NCI-H748 (cell line): Measurements from ENCODE around the gene LSAMP.

ENCODE experiments used
- DNase-seq: peaks from one replicate; lab custom pipeline; 2025; ENCODE audit not compliant: unreplicated experiment; lab: John Stamatoyannopoulos, UW

LSAMP gene

GRCh38 chr3:115982629-115983028 lies 462.7 kb downstream of the LSAMP start:
- DNase-seq: no peak

GRCh38 chr3:115982108-115982507 lies 463.2 kb downstream of the LSAMP start:
- DNase-seq: no peak

GRCh38 chr3:115980709-115981108 lies 464.6 kb downstream of the LSAMP start:
- no peak for DNase-seq

- DNase-seq: no peak
Observed at GRCh38 chr3:115977866-115978265, 467.4 kb downstream of the LSAMP start.

GRCh38 chr3:115975796-115976195 lies 469.5 kb downstream of the LSAMP start:
- DNase-seq: no peak

- DNase-seq: peak; percentile 10
Observed at GRCh38 chr3:115975353-115975752, 469.9 kb downstream of the LSAMP start.

GRCh38 chr3:115974940-115975339 lies 470.3 kb downstream of the LSAMP start:
- no peak for DNase-seq

GRCh38 chr3:115968871-115969270 lies 476.4 kb downstream of the LSAMP start:
- no peak for DNase-seq

GRCh38 chr3:115961380-115961779 lies 483.9 kb downstream of the LSAMP start:
- no peak for DNase-seq

GRCh38 chr3:115960799-115961198 lies 484.5 kb downstream of the LSAMP start:
- DNase-seq: peak; percentile 6

- no peak for DNase-seq
Observed at GRCh38 chr3:115958526-115958925, 486.8 kb downstream of the LSAMP start.

GRCh38 chr3:115947325-115947724 lies 498.0 kb downstream of the LSAMP start:
- no peak for DNase-seq

- DNase-seq: no peak
Observed at GRCh38 chr3:115943579-115943978, 501.7 kb downstream of the LSAMP start.

GRCh38 chr3:115937054-115937453 lies 508.2 kb downstream of the LSAMP start:
- no peak for DNase-seq

GRCh38 chr3:115932807-115933206 lies 512.5 kb downstream of the LSAMP start:
- no peak for DNase-seq

GRCh38 chr3:115931581-115931980 lies 513.7 kb downstream of the LSAMP start:
- no peak for DNase-seq

- no peak for DNase-seq
Observed at GRCh38 chr3:115930922-115931321, 514.4 kb downstream of the LSAMP start.

GRCh38 chr3:115930168-115930567 lies 515.1 kb downstream of the LSAMP start:
- no peak for DNase-seq

- no peak for DNase-seq
Observed at GRCh38 chr3:115928376-115928775, 516.9 kb downstream of the LSAMP start.

- DNase-seq: no peak
Observed at GRCh38 chr3:115927197-115927596, 518.1 kb downstream of the LSAMP start.

- peak; percentile 30 for DNase-seq
Observed at GRCh38 chr3:115922681-115923347, 522.5 kb downstream of the LSAMP start.

- DNase-seq: no peak
Observed at GRCh38 chr3:115921711-115922110, 523.6 kb downstream of the LSAMP start.

- DNase-seq: no peak
Observed at GRCh38 chr3:115918900-115919299, 526.4 kb downstream of the LSAMP start.
